ENCODE data around the gene CERT1. TPM values are rescaled to one million over a fixed set of nuclear protein-coding genes. Genes with fewer than 3 reads are reported as not detected.

The CERT1 gene
- total and polyA plus RNA-seq, 2 donors (not counting 3 experiments of a cell fraction or from before 2014, with no cell fraction given): 8.0 to 21.3 TPM

GRCh38 chr5:75365740-75366139, 145.7 kb downstream of the CERT1 start:
- H2AFZ ChIP-seq (ENCODE audit: low read depth, low read length): no peak overlapping the region
- dilution Hi-C loops (cut with MboI; ENCODE audit: extremely low pct_ligation_motif_present, low sequenced_read_pairs): no loop called here
- FAIRE-seq (no peak), DNase-seq (ENCODE audit: low read depth, low spot score) (no peak)
- intact Hi-C loops (cut with micrococcal nuclease): no loop called here
- no peaks in the 10 kb centered on the region for H4K20me1 ChIP-seq (replicated peaks; ENCODE audit: control insufficient read depth, extremely low read depth, insufficient read depth, low read length)
- no peak overlapping the region for H3K9ac ChIP-seq (replicated peaks; ENCODE audit: extremely low read depth, insufficient read depth, low read length)
- POLR2A ChIA-PET: no interaction called here
- no peaks in the 10 kb centered on the region for H3K9me1 ChIP-seq (replicated peaks; ENCODE audit: control insufficient read depth, extremely low read depth, insufficient read depth, low read length)
- no peak overlapping the region for H3K4me2 ChIP-seq (ENCODE audit: insufficient read depth, low read length)
- no peak overlapping the region for H3K4me3 ChIP-seq (replicated peaks in 1 of 3; ENCODE audit: insufficient read depth in 1 of 3, low read depth in 1 of 3, low read length in 3 of 3)
- H3K27me3 ChIP-seq (ENCODE audit: control insufficient read depth in 2 of 2, insufficient read depth in 2 of 2, low read length in 2 of 2): no peaks in the 10 kb centered on the region
- CTCF ChIA-PET: interaction anchor here (3.0 kb wide), 1 partner anchor 315 kb away, joined by 11 read pairs; no protein-coding TSS in a partner anchor
- no TSS peak for BruUV-seq (replicated peaks)
- H3K4me1 ChIP-seq (ENCODE audit: control insufficient read depth, extremely low read depth, insufficient read depth, low read length): peaks cover 12% of the 10 kb centered on the region
- H3K27ac ChIP-seq (ENCODE audit: insufficient read depth, low read depth, low read length): no peak overlapping the region
- H3K36me3 ChIP-seq (ENCODE audit: control insufficient read depth in 2 of 2, extremely low read depth in 1 of 2, insufficient read depth in 2 of 2, low read length in 2 of 2): peaks cover 4 to 6% of the 10 kb centered on the region in 2 experiments
- no peaks in the 10 kb centered on the region for H3K9me3 ChIP-seq (replicated peaks; ENCODE audit: control insufficient read depth, insufficient read depth, low read length)
- TF ChIP-seq GATA2 (IDR thresholded peaks at IDR 0.05; ENCODE audit: insufficient read depth, insufficient read length, low read depth, low read length) (no peak), CTCF (IDR thresholded peaks at IDR 0.05; ENCODE audit: extremely low read depth in 1 of 2, insufficient read depth in 1 of 2, low read depth in 1 of 2, low read length in 2 of 2) (no peak), EZH2 (IDR thresholded peaks at IDR 0.05; ENCODE audit: borderline replicate concordance, low read depth, low read length, severe bottlenecking) (no peak), MYC (IDR thresholded peaks at IDR 0.05; ENCODE audit: low read depth, low read length) (no peak)
- no peaks in the 10 kb centered on the region for H3K79me2 ChIP-seq (ENCODE audit: control insufficient read depth, insufficient read depth, low read length)

- CTCF ChIA-PET: interaction anchor here (1.5 to 3.0 kb wide), 2 partner anchors 17 to 316 kb away, joined by 4 to 11 read pairs; no protein-coding TSS in a partner anchor
- DNase-seq (ENCODE audit: low read depth, low spot score): no peak
Measured at GRCh38 chr5:75364571-75365280, 146.7 kb downstream of the CERT1 start.

More at GRCh38 chr5:75364571-75365280, 146.7 kb downstream of the CERT1 start:
- H3K27ac ChIP-seq (ENCODE audit: insufficient read depth, low read depth, low read length): no peak overlapping the region
- no TSS peak for BruUV-seq (replicated peaks)
- POLR2A ChIA-PET: no interaction called here
- H3K36me3 ChIP-seq (ENCODE audit: control insufficient read depth in 2 of 2, extremely low read depth in 1 of 2, insufficient read depth in 2 of 2, low read length in 2 of 2): peaks cover 11% of the 10 kb centered on the region in 2 experiments
- dilution Hi-C loops (cut with MboI; ENCODE audit: extremely low pct_ligation_motif_present, low sequenced_read_pairs) (no loop called here), intact Hi-C loops (cut with micrococcal nuclease) (no loop called here)
- no peak overlapping the region for H3K4me3 ChIP-seq (replicated peaks in 1 of 3; ENCODE audit: insufficient read depth in 1 of 3, low read depth in 1 of 3, low read length in 3 of 3)
- no peak overlapping the region for H3K9ac ChIP-seq (replicated peaks; ENCODE audit: extremely low read depth, insufficient read depth, low read length)
- H3K27me3 ChIP-seq (ENCODE audit: control insufficient read depth in 2 of 2, insufficient read depth in 2 of 2, low read length in 2 of 2): no peaks in the 10 kb centered on the region
- no peaks in the 10 kb centered on the region for H4K20me1 ChIP-seq (replicated peaks; ENCODE audit: control insufficient read depth, extremely low read depth, insufficient read depth, low read length)
- FAIRE-seq: no peak
- H3K9me3 ChIP-seq (replicated peaks; ENCODE audit: control insufficient read depth, insufficient read depth, low read length): no peaks in the 10 kb centered on the region
- H2AFZ ChIP-seq (ENCODE audit: low read depth, low read length): no peak overlapping the region
- H3K4me1 ChIP-seq (ENCODE audit: control insufficient read depth, extremely low read depth, insufficient read depth, low read length): peaks cover 12% of the 10 kb centered on the region
- no peaks in the 10 kb centered on the region for H3K79me2 ChIP-seq (ENCODE audit: control insufficient read depth, insufficient read depth, low read length)
- no peak overlapping the region for H3K4me2 ChIP-seq (ENCODE audit: insufficient read depth, low read length)
- H3K9me1 ChIP-seq (replicated peaks; ENCODE audit: control insufficient read depth, extremely low read depth, insufficient read depth, low read length): no peaks in the 10 kb centered on the region
- TF ChIP-seq POLR2AphosphoS5 (IDR thresholded peaks at IDR 0.05; ENCODE audit: insufficient read depth, low read depth, low read length) (no peak), GATA2 (IDR thresholded peaks at IDR 0.05; ENCODE audit: insufficient read depth, insufficient read length, low read depth, low read length) (no peak), JUN (IDR thresholded peaks at IDR 0.05; ENCODE audit: borderline replicate concordance, insufficient read depth, insufficient read length, low read depth) (no peak), POLR2A (IDR thresholded peaks at IDR 0.05; ENCODE audit: low read depth, low read length) (no peak), MYC (IDR thresholded peaks at IDR 0.05; ENCODE audit: low read depth, low read length) (no peak), CTCF (IDR thresholded peaks at IDR 0.05; ENCODE audit: extremely low read depth in 1 of 2, insufficient read depth in 1 of 2, low read depth in 1 of 2, low read length in 2 of 2) (no peak), EZH2 (IDR thresholded peaks at IDR 0.05; ENCODE audit: borderline replicate concordance, low read depth, low read length, severe bottlenecking) (no peak), FOS (IDR thresholded peaks at IDR 0.05; ENCODE audit: borderline replicate concordance, insufficient read depth, low read length) (no peak), MAX (IDR thresholded peaks at IDR 0.05; ENCODE audit: insufficient read depth, insufficient read length) (no peak)

Measured in endothelial cell of umbilical vein (primary cell).